Activated B cell treated with CpG ODN at 0.5 μM for 24 hours (primary cell): ENCODE data around the gene STX8. TPM values are rescaled to one million over a fixed set of nuclear protein-coding genes. Genes with fewer than 3 reads are reported as not detected.
"Not testable (repeated sequence)": the region's sequence is repeated elsewhere in the genome, so short reads cannot be mapped to it uniquely, and the experiment has no call there.

Experiments
- ATAC-seq: fragments of 200-7000 bp; cut with Tn5 transposase; one replicate; pipeline ENCODE4 v1.10.0; 2021; ENCODE audit warnings: low read depth, mild to moderate bottlenecking, moderate library complexity
- CTCF ChIA-PET: fragments of 350-600 bp; sonication (Branson Sonifier 250); formaldehyde crosslinking; loops from one replicate; lab custom pipeline; 2021; ENCODE audit warnings: antibody characterized with exemption; lab: Charles Lee
- POLR2A ChIA-PET: fragments of 350-600 bp; sonication (Branson Sonifier 250); formaldehyde crosslinking; loops from one replicate; lab custom pipeline; 2021; ENCODE audit warnings: antibody characterized with exemption; lab: Charles Lee
- DNase-seq: peaks from one replicate; pipeline ENCODE4 v3.0.0; 2022
- H3K27ac Mint-ChIP-seq: one replicate; pipeline ENCODE4 v1.8.0; 2020; ENCODE audit warnings: mixed read lengths
- H3K27me3 Mint-ChIP-seq: one replicate; pipeline ENCODE4 v1.8.0; 2021; ENCODE audit warnings: mixed read lengths
- H3K36me3 Mint-ChIP-seq: one replicate; pipeline ENCODE4 v1.8.0; 2021; ENCODE audit warnings: low read depth, mixed read lengths
- H3K4me1 Mint-ChIP-seq: one replicate; pipeline ENCODE4 v1.8.0; 2021; ENCODE audit warnings: mixed read lengths
- H3K4me3 Mint-ChIP-seq: one replicate; pipeline ENCODE4 v1.8.0; 2020; ENCODE audit warnings: mild to moderate bottlenecking, mixed read lengths
- H3K9me3 Mint-ChIP-seq: one replicate; pipeline ENCODE4 v1.8.0; 2020; ENCODE audit warnings: mixed read lengths
- intact Hi-C: fragments of 100-400 bp; cut with micrococcal nuclease; formaldehyde crosslinking; loops from one replicate; pipeline ENCODE4 v1.15.1; 2024
- total RNA-seq: library from RNA; stranded (reverse); gene quantifications from 2 replicates; pipeline ENCODE4 v1.2.3, GENCODE V29; 2022
- TF ChIP-seq, protein P1 (sequence below): fragments of 200-600 bp; IDR thresholded peaks from one replicate; pipeline ENCODE4 v1.8.0; 2022; ENCODE audit warnings: antibody characterized with exemption, mild to moderate bottlenecking

STX8 gene
- total RNA-seq, 1 donor from 2014 or later = 66.9 TPM

DNA sequence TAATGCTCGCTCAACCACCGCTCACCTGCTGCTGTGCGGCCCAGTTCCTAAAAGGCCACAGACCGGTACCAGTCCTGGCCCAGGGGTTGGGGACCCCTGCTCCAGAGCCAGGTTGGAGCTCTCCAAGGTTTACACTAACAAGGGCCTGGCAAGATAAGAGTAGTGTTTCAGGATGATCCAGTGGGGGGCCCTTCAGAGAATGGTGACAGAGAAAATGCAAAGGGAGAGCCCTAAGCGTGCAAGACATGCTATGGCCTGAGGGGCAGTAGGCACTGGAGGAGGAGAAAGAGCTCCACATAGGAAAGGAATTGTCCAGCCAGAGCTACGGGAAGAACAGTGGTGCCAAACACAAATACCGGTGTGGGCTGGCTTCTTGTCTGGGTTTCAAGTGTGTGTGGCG, 233.4 kb downstream of the STX8 start:
- TF ChIP-seq, protein P1, sequence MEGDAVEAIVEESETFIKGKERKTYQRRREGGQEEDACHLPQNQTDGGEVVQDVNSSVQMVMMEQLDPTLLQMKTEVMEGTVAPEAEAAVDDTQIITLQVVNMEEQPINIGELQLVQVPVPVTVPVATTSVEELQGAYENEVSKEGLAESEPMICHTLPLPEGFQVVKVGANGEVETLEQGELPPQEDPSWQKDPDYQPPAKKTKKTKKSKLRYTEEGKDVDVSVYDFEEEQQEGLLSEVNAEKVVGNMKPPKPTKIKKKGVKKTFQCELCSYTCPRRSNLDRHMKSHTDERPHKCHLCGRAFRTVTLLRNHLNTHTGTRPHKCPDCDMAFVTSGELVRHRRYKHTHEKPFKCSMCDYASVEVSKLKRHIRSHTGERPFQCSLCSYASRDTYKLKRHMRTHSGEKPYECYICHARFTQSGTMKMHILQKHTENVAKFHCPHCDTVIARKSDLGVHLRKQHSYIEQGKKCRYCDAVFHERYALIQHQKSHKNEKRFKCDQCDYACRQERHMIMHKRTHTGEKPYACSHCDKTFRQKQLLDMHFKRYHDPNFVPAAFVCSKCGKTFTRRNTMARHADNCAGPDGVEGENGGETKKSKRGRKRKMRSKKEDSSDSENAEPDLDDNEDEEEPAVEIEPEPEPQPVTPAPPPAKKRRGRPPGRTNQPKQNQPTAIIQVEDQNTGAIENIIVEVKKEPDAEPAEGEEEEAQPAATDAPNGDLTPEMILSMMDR = no peak
- CTCF ChIA-PET = no interaction called here
- POLR2A ChIA-PET = no interaction called here
- no peaks in the 10 kb centered on the region for H3K27me3 Mint-ChIP-seq
- no peaks in the 10 kb centered on the region for H3K4me1 Mint-ChIP-seq
- intact Hi-C loops = no loop called here
- ATAC-seq (no peak), DNase-seq (no peak)
- peaks cover 2% of the 10 kb centered on the region for H3K36me3 Mint-ChIP-seq
- H3K27ac Mint-ChIP-seq = no peak overlapping the region
- H3K4me3 Mint-ChIP-seq = no peak overlapping the region
- peaks cover 2% of the 10 kb centered on the region for H3K9me3 Mint-ChIP-seq

DNA sequence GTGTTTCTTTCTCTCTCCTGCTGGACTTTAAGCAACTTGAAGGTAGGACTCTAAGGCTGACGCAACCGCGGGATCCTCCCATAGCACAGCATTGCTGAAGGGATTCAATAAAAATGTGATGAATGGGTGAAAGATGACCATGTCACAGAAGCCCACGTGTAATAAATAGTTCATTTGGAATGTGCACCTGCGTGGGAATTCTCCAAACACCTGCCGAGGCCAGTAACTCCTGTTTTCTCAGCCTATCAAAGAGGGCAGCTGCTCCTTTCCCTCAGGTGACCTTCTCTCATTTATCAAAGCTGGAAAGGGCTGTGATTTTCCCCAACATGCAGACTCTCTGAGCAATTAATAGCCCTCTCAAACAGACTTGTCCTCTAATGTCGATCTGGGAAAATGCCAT, 235.7 kb downstream of the STX8 start:
- ChIA-PET POLR2A (no interaction called here), CTCF (no interaction called here)
- peaks cover 4% of the 10 kb centered on the region for H3K4me1 Mint-ChIP-seq
- H3K27me3 Mint-ChIP-seq = no peaks in the 10 kb centered on the region
- intact Hi-C loops = no loop called here
- no peak overlapping the region for H3K4me3 Mint-ChIP-seq
- ATAC-seq = no peak
- TF ChIP-seq, protein P1 = no peak
- no peak for DNase-seq
- no peak overlapping the region for H3K27ac Mint-ChIP-seq
- peaks cover 15% of the 10 kb centered on the region for H3K36me3 Mint-ChIP-seq
- H3K9me3 Mint-ChIP-seq = peaks cover 8% of the 10 kb centered on the region

DNA sequence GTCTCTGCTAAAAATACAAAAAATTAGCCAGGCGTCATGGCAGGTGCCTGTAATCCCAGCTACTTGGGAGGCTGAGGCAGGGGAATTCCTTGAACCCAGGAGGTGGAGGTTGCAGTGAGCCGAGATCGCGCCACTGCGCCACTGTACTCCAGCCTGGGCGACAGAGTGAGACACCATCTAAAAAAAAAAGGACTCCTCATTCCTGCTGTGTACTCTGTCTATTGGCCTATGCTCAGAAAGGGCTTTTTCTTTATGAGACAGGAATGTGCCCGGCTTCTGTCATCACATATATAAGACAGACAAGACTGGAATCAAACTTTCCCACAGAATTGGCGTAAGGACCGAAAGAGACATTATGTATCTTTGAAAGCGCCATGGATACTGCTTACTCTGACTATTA, 236.1 kb downstream of the STX8 start:
- CTCF ChIA-PET, H3K4me1 Mint-ChIP-seq, H3K4me3 Mint-ChIP-seq, intact Hi-C loops, ATAC-seq, H3K27ac Mint-ChIP-seq, DNase-seq, POLR2A ChIA-PET, H3K27me3 Mint-ChIP-seq: not testable (repeated sequence)
- Mint-ChIP-seq H3K36me3 (peaks cover 20% of the 10 kb centered on the region), H3K9me3 (peaks cover 13% of the 10 kb centered on the region)

DNA sequence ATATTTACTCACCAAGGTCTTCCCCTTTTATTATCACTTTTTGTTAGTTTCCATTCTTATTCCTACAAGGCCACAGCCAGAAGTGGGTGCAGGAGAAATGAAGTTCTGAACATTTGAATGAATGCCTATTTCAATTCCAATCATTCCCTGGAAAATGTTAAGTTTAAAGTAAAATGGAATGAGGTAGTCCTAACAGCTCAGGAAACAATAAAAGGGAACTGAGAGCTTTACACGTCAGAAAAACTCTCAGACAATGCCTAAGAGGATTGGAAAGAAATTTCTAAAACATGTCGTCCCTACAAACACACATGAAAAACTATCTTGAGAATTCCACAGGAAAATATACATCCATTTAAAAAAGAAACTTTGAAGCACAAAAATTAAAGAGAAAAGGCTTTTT, 238.8 kb downstream of the STX8 start:
- Mint-ChIP-seq H3K27ac (no peak overlapping the region), H3K27me3 (no peaks in the 10 kb centered on the region), H3K4me1 (peaks cover 4% of the 10 kb centered on the region), H3K4me3 (no peak overlapping the region), H3K9me3 (peaks cover 16% of the 10 kb centered on the region), H3K36me3 (peaks cover 25% of the 10 kb centered on the region)
- ChIA-PET CTCF (no interaction called here), POLR2A (no interaction called here)
- TF ChIP-seq, protein P1 = no peak
- DNase-seq = no peak
- intact Hi-C loops = no loop called here
- no peak for ATAC-seq

DNA sequence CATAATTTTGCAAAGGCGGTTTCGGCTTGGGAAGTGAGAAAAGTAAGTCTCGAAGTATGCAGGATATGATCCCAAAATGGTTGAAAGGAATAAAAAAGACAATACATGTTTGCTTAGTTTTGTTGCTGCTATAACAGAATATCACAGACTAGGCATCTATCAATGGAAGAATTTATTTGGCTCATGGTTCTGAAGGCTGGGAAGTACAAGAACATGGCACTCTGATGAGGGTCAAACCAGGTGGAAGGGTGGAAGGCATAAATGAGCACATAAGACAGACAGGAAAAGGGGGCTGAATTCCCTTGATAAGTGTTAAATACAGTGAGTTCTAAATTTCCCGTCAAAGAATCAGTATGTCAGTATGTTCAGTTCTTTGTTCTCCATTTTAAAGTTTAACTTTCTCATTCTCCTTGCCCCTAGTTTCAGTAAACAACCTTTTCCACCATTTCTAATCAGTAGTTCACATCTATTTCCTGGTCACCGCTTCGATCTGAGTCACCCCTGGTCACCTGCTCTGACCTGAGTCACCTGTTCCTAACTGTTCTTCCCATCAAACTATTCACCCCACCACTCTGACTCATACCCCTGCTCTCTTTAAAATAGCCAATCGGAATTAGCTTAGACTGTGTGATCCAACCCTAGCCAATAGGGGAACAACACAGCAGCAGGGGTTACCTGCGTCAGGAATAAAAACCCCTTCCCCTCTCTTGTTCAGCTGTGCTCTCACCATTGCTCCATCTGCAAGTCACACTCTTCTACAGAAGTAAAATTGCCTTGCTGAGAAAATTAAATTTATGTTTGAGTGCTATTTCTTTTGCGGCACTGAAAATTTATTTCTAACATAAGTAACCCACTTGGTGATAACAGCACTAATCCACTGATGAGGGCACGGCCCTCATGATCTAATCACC, 240.8 kb downstream of the STX8 start:
- DNase-seq = no peak
- no peak for ATAC-seq
- intact Hi-C loops = no loop called here
- POLR2A ChIA-PET = no interaction called here
- no peak overlapping the region for H3K27ac Mint-ChIP-seq
- TF ChIP-seq, protein P1 = no peak
- no peaks in the 10 kb centered on the region for H3K27me3 Mint-ChIP-seq
- CTCF ChIA-PET = no interaction called here
- peaks cover 4% of the 10 kb centered on the region for H3K4me1 Mint-ChIP-seq
- H3K9me3 Mint-ChIP-seq = peaks cover 16% of the 10 kb centered on the region
- peaks cover 25% of the 10 kb centered on the region for H3K36me3 Mint-ChIP-seq
- H3K4me3 Mint-ChIP-seq = no peak overlapping the region
